Measurements from ENCODE around the gene OTUD5.

Gene OTUD5

DNA sequence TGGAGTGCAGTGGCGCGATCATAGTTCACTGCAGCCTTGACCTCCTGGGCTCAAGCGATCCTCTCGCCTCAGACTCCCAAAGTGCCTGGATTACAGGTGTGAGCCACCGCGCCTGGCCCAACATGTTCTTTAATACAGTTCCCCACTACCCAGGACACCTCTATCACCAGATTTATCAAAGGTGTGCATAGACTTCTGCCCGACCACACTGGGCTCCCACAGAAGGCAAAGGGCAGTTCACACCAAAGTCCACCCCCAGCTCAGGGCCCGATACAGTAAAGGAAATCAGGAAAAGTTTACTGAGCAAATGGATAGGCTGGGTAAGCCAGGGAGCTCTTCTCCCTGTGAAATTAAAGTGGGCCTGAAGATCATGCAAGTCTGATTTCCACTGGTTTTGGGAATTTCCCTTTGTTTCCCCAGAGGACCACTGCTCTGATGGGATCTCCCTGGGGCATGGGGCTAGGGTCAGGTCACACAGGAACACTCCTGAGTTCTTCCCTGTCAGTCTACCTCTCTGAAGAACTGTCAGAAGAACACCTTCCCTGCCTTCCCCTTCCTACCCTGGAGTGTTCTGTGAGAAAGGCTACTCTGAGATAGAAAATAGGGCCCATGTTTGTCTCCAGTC lies 20.9 kb downstream of the OTUD5 start:
- H3K27ac Mint-ChIP-seq, result peak overlapping the region; percentile 97
- peaks cover 81% of the 10 kb centered on the region for H3K4me1 Mint-ChIP-seq
- peak overlapping the region; percentile 74 for H3K4me3 Mint-ChIP-seq
- DNase-seq (no peak), ATAC-seq (no peak)
- H3K9me3 Mint-ChIP-seq, result no peaks in the 10 kb centered on the region
- no peaks in the 10 kb centered on the region for H3K27me3 Mint-ChIP-seq
- H3K36me3 Mint-ChIP-seq (ENCODE audit: low read depth), result peaks cover 33% of the 10 kb centered on the region

DNA sequence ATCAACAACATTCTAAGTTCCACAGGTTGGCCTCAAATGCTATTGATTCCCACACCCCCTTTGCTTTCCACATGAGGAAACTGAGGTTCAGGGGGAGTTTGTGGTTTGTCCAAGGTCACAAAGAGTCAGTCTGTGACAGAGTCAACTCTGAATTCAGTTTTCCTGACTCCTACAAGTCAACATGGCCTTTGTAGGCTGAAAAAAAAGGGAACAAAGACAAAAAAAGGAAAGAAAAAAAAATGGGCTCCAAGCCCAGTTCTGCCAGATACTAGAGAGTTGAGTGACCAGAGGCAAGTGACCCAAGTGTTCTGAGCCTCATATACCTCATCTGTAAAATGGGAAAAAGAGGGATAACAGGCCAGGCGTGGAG lies 22.1 kb downstream of the OTUD5 start:
- peaks cover 70% of the 10 kb centered on the region for H3K4me1 Mint-ChIP-seq
- no peak for DNase-seq
- no peaks in the 10 kb centered on the region for H3K27me3 Mint-ChIP-seq
- H3K27ac Mint-ChIP-seq, result peak overlapping the region; percentile 97
- no peak for ATAC-seq
- H3K36me3 Mint-ChIP-seq (ENCODE audit: low read depth), result peaks cover 29% of the 10 kb centered on the region
- peak overlapping the region; percentile 48 for H3K4me3 Mint-ChIP-seq
- no peaks in the 10 kb centered on the region for H3K9me3 Mint-ChIP-seq

DNA sequence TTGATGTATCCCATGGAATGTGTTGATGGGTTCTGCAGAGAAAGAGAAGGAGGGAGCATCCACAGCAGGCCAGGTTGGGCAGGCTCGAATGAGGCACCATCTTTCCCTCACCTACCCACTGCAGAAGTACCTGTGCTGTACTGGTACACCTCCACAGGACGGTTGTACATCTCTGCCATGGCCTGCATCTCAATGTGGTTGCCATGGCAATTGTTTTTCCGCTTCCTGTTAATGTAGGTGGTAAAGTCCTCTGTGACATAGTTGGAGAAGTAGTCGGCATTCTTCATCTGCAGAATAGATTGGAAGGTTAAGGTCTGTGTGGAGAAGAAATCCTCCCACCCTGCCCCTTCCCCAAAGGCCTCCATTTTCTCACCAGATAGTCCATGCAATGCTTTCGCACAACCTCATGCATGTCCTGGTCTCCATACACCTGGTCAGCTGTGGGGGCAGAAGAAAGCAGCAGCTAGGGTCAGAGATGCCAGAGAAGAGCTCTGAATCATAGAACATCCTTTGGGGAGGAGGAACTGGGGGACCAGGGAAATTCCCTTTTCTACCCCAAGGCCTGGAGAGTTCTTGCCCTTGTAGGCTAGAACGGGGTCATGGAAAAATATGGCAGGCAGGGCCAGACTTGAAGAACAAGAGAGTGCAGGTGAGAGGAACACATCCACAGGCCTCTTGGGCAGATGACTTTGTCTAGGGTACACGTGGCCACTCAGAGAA lies 22.7 kb downstream of the OTUD5 start:
- Mint-ChIP-seq H3K9me3 (no peaks in the 10 kb centered on the region), H3K36me3 (ENCODE audit: low read depth) (peaks cover 31% of the 10 kb centered on the region), H3K4me1 (peaks cover 65% of the 10 kb centered on the region), H3K27me3 (no peaks in the 10 kb centered on the region), H3K27ac (peak overlapping the region; percentile 97), H3K4me3 (peak overlapping the region; percentile 48)
- DNase-seq, result no peak
- ATAC-seq, result peak; percentile 27

DNA sequence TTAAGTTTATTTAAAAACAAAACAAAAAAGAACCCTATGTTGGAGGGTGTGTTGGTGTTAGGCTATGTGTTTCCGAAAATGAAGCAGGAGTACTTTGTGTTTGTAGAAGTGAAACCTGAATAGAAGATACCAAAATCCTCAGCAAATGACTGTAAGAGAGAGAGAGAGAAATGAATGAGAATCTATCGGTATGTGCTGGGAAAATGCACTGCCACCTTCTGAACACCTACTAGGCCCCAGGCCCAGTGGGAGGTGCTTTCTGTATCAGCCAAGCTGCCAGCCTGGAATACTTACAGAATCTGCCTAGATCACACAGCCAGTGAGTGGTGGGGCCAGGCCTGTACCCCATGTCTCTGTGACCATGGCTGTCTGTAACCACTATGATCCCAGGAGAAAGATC lies 23.6 kb downstream of the OTUD5 start:
- Mint-ChIP-seq H3K27ac (peak overlapping the region; percentile 97), H3K27me3 (no peaks in the 10 kb centered on the region), H3K4me1 (peaks cover 56% of the 10 kb centered on the region), H3K9me3 (no peaks in the 10 kb centered on the region), H3K36me3 (ENCODE audit: low read depth) (peaks cover 32% of the 10 kb centered on the region), H3K4me3 (peak overlapping the region; percentile 35)
- ATAC-seq, result no peak
- no peak for DNase-seq

DNA sequence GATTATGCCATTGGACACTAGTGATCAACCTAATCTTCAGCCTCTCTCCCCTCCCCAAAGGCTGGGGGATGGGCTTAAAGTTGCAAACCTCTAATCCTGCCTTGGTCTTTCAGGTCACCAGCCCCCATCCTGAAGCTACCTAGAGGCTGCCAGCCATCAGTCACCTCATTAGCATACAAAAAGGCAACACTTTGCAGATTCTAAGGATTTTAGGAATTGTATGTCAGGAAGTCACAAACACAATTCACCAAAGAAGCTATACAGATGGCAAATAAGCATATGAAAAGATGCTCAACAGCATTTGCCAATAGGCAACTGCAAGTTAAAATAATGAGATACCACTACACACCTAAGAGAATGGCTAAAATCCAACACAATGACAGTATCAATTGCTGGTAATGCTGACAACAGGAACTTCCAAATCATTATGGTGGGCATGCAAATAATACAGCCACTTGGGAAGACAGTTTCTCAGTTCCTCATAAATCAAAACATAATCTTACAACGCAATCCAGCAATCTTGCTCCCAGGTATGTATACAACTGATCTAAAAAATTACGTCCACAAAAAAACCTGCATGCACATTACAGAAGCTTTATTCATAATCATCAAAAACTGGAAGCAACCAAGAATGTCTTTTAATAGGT lies 29.5 kb downstream of the OTUD5 start:
- DNase-seq, result no peak
- H3K27ac Mint-ChIP-seq, result no peak overlapping the region
- H3K9me3 Mint-ChIP-seq, result no peaks in the 10 kb centered on the region
- H3K27me3 Mint-ChIP-seq, result no peaks in the 10 kb centered on the region
- H3K4me1 Mint-ChIP-seq, result peaks cover 30% of the 10 kb centered on the region
- H3K4me3 Mint-ChIP-seq, result no peak overlapping the region
- H3K36me3 Mint-ChIP-seq (ENCODE audit: low read depth), result peaks cover 31% of the 10 kb centered on the region
- no peak for ATAC-seq

DNA sequence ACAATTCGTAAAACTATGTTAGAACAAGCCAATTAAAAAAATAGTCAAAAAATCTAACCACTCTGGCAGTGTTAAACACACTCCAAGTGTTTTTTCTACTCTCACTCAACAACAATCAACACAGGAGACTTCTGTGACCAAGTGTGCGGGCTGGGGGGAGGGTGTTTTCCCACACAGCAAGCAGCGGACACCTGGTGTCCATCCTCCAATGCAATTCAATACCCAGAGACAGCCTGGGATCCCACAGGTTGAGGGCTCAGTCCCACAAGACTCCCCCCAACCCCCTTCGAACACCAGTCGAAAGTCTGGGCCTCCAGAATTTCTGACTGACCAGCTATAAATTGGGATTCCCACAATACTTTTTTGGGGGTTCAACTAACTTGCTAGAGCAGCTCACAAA lies 30.3 kb downstream of the OTUD5 start:
- Mint-ChIP-seq H3K9me3 (no peaks in the 10 kb centered on the region), H3K4me3 (no peak overlapping the region), H3K27ac (no peak overlapping the region), H3K27me3 (no peaks in the 10 kb centered on the region), H3K4me1 (peaks cover 33% of the 10 kb centered on the region), H3K36me3 (ENCODE audit: low read depth) (peaks cover 30% of the 10 kb centered on the region)
- DNase-seq (no peak), ATAC-seq (no peak)

DNA sequence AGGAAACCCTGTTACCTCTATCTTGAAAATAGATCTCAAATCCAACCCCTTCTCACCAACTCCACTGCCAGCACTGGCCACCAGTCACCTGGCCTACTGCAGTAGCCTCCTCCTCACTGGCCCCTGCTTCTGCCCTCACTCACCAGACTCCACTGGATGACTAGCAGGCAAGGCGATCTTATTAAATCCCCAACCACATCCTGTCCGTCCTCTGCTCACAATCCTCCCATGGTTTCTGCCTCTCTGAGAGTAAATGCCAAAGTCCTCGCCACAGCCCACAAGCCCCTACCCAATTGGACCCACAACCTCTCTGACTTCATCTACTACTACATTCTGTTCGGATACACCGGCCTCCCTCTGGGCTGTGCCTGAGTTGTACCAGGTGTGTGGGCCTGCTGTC lies 33.1 kb downstream of the OTUD5 start:
- peak overlapping the region; percentile 18 for H3K27ac Mint-ChIP-seq
- no peak overlapping the region for H3K4me3 Mint-ChIP-seq
- ATAC-seq (no peak), DNase-seq (no peak)
- peaks cover 58% of the 10 kb centered on the region for H3K4me1 Mint-ChIP-seq
- H3K36me3 Mint-ChIP-seq (ENCODE audit: low read depth), result peaks cover 36% of the 10 kb centered on the region
- H3K9me3 Mint-ChIP-seq, result no peaks in the 10 kb centered on the region
- H3K27me3 Mint-ChIP-seq, result no peaks in the 10 kb centered on the region

DNA sequence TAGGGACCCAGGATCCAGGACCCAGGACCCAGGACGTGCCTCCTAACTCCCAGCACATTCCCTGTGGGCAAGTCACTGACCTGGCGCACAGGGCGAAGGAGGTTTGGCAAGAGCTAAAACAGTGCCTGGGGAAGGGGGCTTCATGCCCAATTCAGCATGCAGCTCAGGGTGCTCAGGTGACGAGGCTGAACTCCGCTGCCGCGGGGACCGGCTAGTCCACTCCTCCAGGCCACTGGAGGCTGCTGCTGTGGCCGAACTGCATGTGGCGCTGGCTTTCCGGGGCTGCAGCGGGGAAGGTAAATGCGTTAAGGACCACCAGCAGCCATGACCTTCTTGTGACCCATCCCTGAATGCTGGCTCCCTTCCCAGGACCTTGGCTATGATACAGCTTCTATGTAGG lies 33.6 kb downstream of the OTUD5 start:
- Mint-ChIP-seq H3K36me3 (ENCODE audit: low read depth) (peaks cover 35% of the 10 kb centered on the region), H3K4me3 (no peak overlapping the region), H3K4me1 (peaks cover 59% of the 10 kb centered on the region), H3K27me3 (no peaks in the 10 kb centered on the region), H3K27ac (peak overlapping the region; percentile 18), H3K9me3 (no peaks in the 10 kb centered on the region)
- ATAC-seq (no peak), DNase-seq (no peak)

DNA sequence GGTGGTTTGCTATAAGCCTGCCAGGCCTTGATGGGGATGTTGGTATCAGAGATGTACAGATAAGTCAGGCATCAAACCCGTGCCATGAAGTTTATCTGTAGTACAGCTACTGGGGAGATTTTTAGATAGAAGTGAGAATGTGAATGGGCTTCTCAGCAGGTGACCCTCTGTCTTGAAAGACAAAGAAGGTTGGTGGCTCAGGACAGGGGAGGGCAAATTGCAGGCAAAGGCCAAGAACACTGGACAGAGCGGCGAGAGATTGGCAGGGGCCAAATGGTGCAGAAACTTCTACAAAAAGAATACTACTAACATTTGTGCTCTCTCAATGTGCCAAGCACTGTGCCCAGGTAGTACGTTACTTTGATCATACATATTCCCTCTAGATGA lies 36.7 kb downstream of the OTUD5 start:
- H3K36me3 Mint-ChIP-seq (ENCODE audit: low read depth), result peaks cover 46% of the 10 kb centered on the region
- H3K9me3 Mint-ChIP-seq, result no peaks in the 10 kb centered on the region
- peak overlapping the region; percentile 94 for H3K27ac Mint-ChIP-seq
- DNase-seq (no peak), ATAC-seq (no peak)
- peaks cover 57% of the 10 kb centered on the region for H3K4me1 Mint-ChIP-seq
- no peaks in the 10 kb centered on the region for H3K27me3 Mint-ChIP-seq
- peak overlapping the region; percentile 96 for H3K4me3 Mint-ChIP-seq

DNA sequence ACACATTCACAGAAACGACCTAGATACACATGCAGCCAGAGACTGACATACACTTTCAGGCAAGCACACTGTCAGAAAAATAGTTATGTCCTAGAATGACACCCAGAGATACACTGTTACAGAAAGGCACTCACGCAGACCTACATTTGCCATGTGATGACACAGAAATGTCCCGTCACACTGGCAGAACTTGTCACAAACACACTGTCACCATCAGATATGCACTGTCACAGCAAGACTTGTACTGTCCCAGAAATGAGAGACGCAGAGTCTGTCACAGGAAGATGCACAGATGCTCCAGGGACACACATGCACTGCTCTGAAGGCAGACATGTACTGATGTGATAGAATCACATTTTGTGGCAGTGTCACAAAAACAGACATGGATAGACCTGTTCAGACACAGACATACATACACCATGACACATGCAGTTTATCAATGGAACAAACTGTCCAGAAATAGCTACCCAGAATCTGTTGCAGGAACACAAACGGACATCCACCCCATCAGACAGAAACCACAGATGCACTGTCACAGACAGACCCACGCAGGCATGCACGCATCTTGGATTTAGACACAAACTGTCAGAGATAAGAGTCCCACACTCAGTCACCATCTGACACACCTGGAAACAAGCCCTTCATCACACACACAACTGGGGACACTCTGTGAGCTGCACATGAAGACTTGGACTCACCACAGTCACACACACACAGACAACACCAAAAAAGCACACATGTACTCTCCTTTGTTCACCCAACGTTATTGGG lies 37.3 kb downstream of the OTUD5 start:
- H3K4me3 Mint-ChIP-seq, result peak overlapping the region; percentile 96
- peaks cover 46% of the 10 kb centered on the region for H3K36me3 Mint-ChIP-seq (ENCODE audit: low read depth)
- H3K4me1 Mint-ChIP-seq, result peaks cover 57% of the 10 kb centered on the region
- H3K9me3 Mint-ChIP-seq, result no peaks in the 10 kb centered on the region
- no peaks in the 10 kb centered on the region for H3K27me3 Mint-ChIP-seq
- H3K27ac Mint-ChIP-seq, result peak overlapping the region; percentile 94
- ATAC-seq (peak; percentile 11), DNase-seq (no peak)

DNA sequence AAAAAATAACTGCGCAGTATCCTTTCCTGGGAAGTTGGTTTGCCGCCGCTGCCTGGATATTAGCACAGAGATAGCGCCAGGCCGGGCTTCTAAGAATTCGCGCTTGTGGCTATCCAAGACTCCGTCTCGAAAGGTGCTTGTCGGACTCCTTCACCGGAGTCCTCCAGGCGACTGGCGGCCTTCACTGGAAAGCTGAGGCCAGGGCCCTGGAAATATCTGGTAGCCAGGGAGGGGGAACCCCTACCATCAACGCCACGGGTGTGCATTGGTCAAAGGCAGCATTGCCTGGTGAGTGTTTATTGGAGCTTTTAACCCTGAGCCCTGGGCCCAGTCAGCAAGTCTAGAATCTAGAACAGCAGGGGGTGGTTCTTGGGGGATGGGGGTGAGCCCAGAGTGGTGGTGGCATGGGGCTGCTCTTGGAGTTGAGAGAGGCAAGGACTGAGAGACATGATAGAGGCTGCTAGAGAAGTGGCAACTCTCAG lies 38.0 kb downstream of the OTUD5 start:
- Mint-ChIP-seq H3K4me1 (peaks cover 62% of the 10 kb centered on the region), H3K27ac (peak overlapping the region; percentile 94), H3K36me3 (ENCODE audit: low read depth) (peaks cover 51% of the 10 kb centered on the region), H3K4me3 (peak overlapping the region; percentile 96), H3K9me3 (no peaks in the 10 kb centered on the region), H3K27me3 (no peaks in the 10 kb centered on the region)
- ATAC-seq (peak; percentile 38), DNase-seq (peak; percentile 46)

DNA sequence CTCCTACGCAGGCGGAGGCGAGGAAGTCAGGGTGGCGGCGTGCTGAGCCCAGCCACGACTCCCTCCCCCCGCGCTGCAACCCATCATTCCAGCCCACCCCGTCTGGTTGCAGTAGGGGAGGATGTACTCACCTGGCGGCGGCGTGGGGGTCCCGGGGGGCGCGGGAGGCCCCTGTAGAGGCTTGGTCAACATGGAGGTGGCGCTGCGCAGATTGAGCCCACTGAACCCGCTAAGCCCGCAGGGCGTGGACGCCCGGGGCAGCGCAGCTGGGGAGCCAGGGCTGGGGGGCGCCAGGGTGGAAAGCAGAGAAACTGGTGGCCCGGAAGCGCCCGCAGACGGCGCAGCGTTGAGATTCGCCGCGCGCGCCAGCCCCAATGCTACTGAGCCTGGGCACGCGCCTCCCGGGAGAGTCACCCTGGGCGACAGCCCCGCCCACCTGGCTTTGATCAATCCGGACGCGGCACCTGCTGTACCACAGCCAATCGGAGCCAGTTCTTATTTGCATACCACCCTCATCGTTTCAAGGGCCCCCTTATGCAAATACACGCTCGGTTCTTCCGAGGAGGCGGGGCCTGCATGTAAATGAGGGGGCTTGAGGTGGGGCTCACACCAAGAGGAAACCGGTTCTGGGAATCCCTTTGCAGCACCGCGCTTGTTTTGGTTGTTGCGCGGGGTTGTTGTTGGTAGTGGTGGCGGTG lies 38.6 kb downstream of the OTUD5 start, which contains the start of gene PIM2:
Gene PIM2, minus strand, starts transcription at position 382 of the 698 bp plus-strand sequence. Its CDS starts 190 bp downstream, at position 192.
- ATAC-seq, result peak; percentile 74
- H3K27me3 Mint-ChIP-seq, result no peaks in the 10 kb centered on the region
- H3K36me3 Mint-ChIP-seq (ENCODE audit: low read depth), result peaks cover 52% of the 10 kb centered on the region
- H3K9me3 Mint-ChIP-seq, result no peaks in the 10 kb centered on the region
- H3K4me3 Mint-ChIP-seq, result peak within 1 kb of the TSS; percentile 96
- H3K27ac Mint-ChIP-seq, result peak within 1 kb of the TSS; percentile 94
- H3K4me1 Mint-ChIP-seq, result peaks cover 63% of the 10 kb centered on the region
- peak; percentile 88 for DNase-seq

DNA sequence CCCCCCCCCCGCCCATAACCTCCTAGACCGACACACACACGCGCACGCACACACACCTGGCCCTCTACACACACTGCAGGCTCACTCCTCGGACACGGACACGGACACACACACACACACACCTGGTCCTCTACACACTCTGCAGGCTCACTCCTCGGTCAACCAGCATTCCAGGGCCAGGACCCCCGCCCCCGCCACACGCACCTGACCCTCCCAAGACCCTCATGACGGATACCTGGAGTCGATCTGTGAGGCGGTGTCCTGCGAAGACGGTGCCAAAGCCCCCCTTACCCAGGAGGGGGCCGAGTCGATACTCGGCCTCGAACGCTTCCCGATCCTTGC lies 39.1 kb downstream of the OTUD5 start:
- H3K27ac Mint-ChIP-seq, result peak overlapping the region; percentile 94
- DNase-seq (no peak), ATAC-seq (no peak)
- peak overlapping the region; percentile 96 for H3K4me3 Mint-ChIP-seq
- no peaks in the 10 kb centered on the region for H3K27me3 Mint-ChIP-seq
- no peaks in the 10 kb centered on the region for H3K9me3 Mint-ChIP-seq
- H3K4me1 Mint-ChIP-seq, result peaks cover 68% of the 10 kb centered on the region
- peaks cover 52% of the 10 kb centered on the region for H3K36me3 Mint-ChIP-seq (ENCODE audit: low read depth)

Data from activated naive CD8-positive, alpha-beta T cell treated with anti-CD3 and anti-CD28 coated beads, Interleukin-2, amount 50 U/mL, for 24 hours (primary cell).